Neural cell (in vitro differentiated cells): Measurements from ENCODE around the gene GRM5. TPM values are rescaled to one million over a fixed set of nuclear protein-coding genes. Genes with fewer than 3 reads are reported as not detected.
"Not testable (repeated sequence)": the region's sequence is repeated elsewhere in the genome, so short reads cannot be mapped to it uniquely, and the experiment has no call there.

ENCODE experiments used
- H2AFZ ChIP-seq: fragments of 200-600, 300-800 bp; sonication (generic), shearing (Covaris generic); 2 replicates; pipeline ENCODE4 v1.6.0; 2014; ENCODE audit warnings: low read depth, mild to moderate bottlenecking, antibody characterized with exemption, low read length, moderate library complexity
- H3F3A ChIP-seq: fragments of 200-600 bp; shearing (Covaris generic); 2 replicates; pipeline ENCODE4 v1.6.1; 2016; ENCODE audit warnings: mild to moderate bottlenecking, moderate library complexity, mixed read lengths, antibody characterized with exemption, low read length; ENCODE audit not compliant: insufficient read depth, poor library complexity, severe bottlenecking
- H3K27ac ChIP-seq: fragments of 200-600, 300-800 bp; sonication (generic), shearing (Covaris generic); 2 replicates; pipeline ENCODE4 v1.5.1; 2014; ENCODE audit warnings: mild to moderate bottlenecking, low read length, moderate library complexity
- H3K27me3 ChIP-seq: fragments of 300-800, 200-600 bp; sonication (generic), shearing (Covaris generic); 2 replicates; pipeline ENCODE4 v1.6.0; 2014; ENCODE audit warnings: mild to moderate bottlenecking, low read depth, low read length, moderate library complexity; ENCODE audit not compliant: insufficient read depth
- H3K36me3 ChIP-seq: fragments of 300-800, 200-600 bp; sonication (generic), shearing (Covaris generic); 2 replicates; pipeline ENCODE4 v1.5.1; 2014; ENCODE audit warnings: mild to moderate bottlenecking, antibody characterized with exemption, low read length, moderate library complexity; ENCODE audit not compliant: insufficient read depth
- H3K4me2 ChIP-seq: fragments of 300-800, 200-600 bp; sonication (generic), shearing (Covaris generic); 2 replicates; pipeline ENCODE4 v1.6.0; 2014; ENCODE audit warnings: mild to moderate bottlenecking, low read length
- H3K4me3 ChIP-seq: fragments of 300-800, 200-600 bp; sonication (generic), shearing (Covaris generic); 2 replicates; pipeline ENCODE4 v1.5.1; 2014; ENCODE audit warnings: mild to moderate bottlenecking, low read length, moderate library complexity
- H3K79me2 ChIP-seq: fragments of 200-600 bp; shearing (Covaris generic); replicated peaks from 2 replicates; pipeline ENCODE4 v1.6.0; 2014; ENCODE audit warnings: mild to moderate bottlenecking, low read length, moderate library complexity; ENCODE audit not compliant: insufficient read depth
- H3K9ac ChIP-seq: fragments of 300-800, 200-600 bp; sonication (generic), shearing (Covaris generic); 2 replicates; pipeline ENCODE4 v1.6.1; 2016; ENCODE audit warnings: mild to moderate bottlenecking, low read length, mixed read lengths
- H3K9me2 ChIP-seq: fragments of 200-600 bp; shearing (Covaris generic); 2 replicates; pipeline ENCODE4 v1.6.1; 2016; ENCODE audit warnings: mild to moderate bottlenecking, low read length, mixed read lengths; ENCODE audit not compliant: insufficient read depth
- H3K9me3 ChIP-seq: fragments of 200-600, 300-800 bp; sonication (generic), shearing (Covaris generic); 2 replicates; pipeline ENCODE4 v1.6.1; 2016; ENCODE audit warnings: mild to moderate bottlenecking, mixed run types, low read length, moderate library complexity, mixed read lengths
- H4K20me1 ChIP-seq: fragments of 200-600 bp; shearing (Covaris generic); 2 replicates; pipeline ENCODE4 v1.6.1; 2016; ENCODE audit warnings: mild to moderate bottlenecking, mixed run types; ENCODE audit not compliant: insufficient read depth
- CTCF ChIP-seq: fragments of 450-650 bp; IDR thresholded peaks from 2 replicates; pipeline ENCODE4 v1.5.1; 2014; ENCODE audit warnings: antibody characterized with exemption, mild to moderate bottlenecking, moderate library complexity; ENCODE audit not compliant: poor library complexity, severe bottlenecking
- EZH2 ChIP-seq: fragments of 200-600, 300-800 bp; shearing (Covaris generic), sonication (generic); IDR thresholded peaks from 2 replicates; pipeline ENCODE4 v1.6.1; 2014; ENCODE audit warnings: antibody characterized with exemption, low read length, borderline replicate concordance, mild to moderate bottlenecking; ENCODE audit not compliant: insufficient read depth, poor library complexity, severe bottlenecking
- MXI1 ChIP-seq: fragments of 450-650 bp; conservative IDR thresholded peaks from 2 replicates; pipeline ENCODE4 v1.6.1; 2014; ENCODE audit warnings: antibody characterized with exemption, mild to moderate bottlenecking; ENCODE audit not compliant: poor library complexity, severe bottlenecking
- POLR2AphosphoS5 ChIP-seq: IDR thresholded peaks from 2 replicates; pipeline ENCODE4 v1.6.1; 2012
- RAD21 ChIP-seq: fragments of 450-650 bp; conservative IDR thresholded peaks from 2 replicates; pipeline ENCODE4 v1.6.1; 2014; ENCODE audit warnings: antibody characterized with exemption, mild to moderate bottlenecking, moderate library complexity
- SMC3 ChIP-seq: fragments of 450-650 bp; conservative IDR thresholded peaks from 2 replicates; pipeline ENCODE4 v1.6.1; 2014; ENCODE audit warnings: antibody characterized with exemption, mild to moderate bottlenecking, moderate library complexity; ENCODE audit not compliant: poor library complexity
- TAF1 ChIP-seq: IDR thresholded peaks from 2 replicates; pipeline ENCODE4 v1.6.1; 2012; ENCODE audit warnings: low read depth
- polyA plus RNA-seq: library from polyadenylated mRNA; depleted of rRNA; stranded (reverse); fragments of >200 nt; gene quantifications from 2 replicates; pipeline ENCODE4 v1.2.3, GENCODE V29; 2014
- TF ChIP-seq, protein P1 (sequence below): IDR thresholded peaks from 2 replicates; pipeline ENCODE4 v1.6.1; 2012; ENCODE audit warnings: borderline replicate concordance

Gene GRM5
- polyA plus RNA-seq, 1 donor from 2014 or later, result 11.8 TPM

- Histone ChIP-seq H3K9me2 (no peaks in the 10 kb centered on the region), H3K4me2 (no peak overlapping the region), H3F3A (no peaks in the 10 kb centered on the region), H3K79me2 (no peaks in the 10 kb centered on the region), H4K20me1 (no peaks in the 10 kb centered on the region), H3K9ac (no peak overlapping the region), H3K27ac (no peak overlapping the region), H3K36me3 (no peaks in the 10 kb centered on the region), H3K9me3 (no peaks in the 10 kb centered on the region), H2AFZ (no peak overlapping the region), H3K4me3 (no peak overlapping the region), H3K27me3 (no peaks in the 10 kb centered on the region)
- no peak for TF ChIP-seq MXI1
- no peak for TF ChIP-seq SMC3
- TF ChIP-seq POLR2AphosphoS5, result no peak
- TF ChIP-seq, protein P1, sequence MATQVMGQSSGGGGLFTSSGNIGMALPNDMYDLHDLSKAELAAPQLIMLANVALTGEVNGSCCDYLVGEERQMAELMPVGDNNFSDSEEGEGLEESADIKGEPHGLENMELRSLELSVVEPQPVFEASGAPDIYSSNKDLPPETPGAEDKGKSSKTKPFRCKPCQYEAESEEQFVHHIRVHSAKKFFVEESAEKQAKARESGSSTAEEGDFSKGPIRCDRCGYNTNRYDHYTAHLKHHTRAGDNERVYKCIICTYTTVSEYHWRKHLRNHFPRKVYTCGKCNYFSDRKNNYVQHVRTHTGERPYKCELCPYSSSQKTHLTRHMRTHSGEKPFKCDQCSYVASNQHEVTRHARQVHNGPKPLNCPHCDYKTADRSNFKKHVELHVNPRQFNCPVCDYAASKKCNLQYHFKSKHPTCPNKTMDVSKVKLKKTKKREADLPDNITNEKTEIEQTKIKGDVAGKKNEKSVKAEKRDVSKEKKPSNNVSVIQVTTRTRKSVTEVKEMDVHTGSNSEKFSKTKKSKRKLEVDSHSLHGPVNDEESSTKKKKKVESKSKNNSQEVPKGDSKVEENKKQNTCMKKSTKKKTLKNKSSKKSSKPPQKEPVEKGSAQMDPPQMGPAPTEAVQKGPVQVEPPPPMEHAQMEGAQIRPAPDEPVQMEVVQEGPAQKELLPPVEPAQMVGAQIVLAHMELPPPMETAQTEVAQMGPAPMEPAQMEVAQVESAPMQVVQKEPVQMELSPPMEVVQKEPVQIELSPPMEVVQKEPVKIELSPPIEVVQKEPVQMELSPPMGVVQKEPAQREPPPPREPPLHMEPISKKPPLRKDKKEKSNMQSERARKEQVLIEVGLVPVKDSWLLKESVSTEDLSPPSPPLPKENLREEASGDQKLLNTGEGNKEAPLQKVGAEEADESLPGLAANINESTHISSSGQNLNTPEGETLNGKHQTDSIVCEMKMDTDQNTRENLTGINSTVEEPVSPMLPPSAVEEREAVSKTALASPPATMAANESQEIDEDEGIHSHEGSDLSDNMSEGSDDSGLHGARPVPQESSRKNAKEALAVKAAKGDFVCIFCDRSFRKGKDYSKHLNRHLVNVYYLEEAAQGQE, result no peak
- no peak for TF ChIP-seq CTCF
- no peak for TF ChIP-seq EZH2
- TF ChIP-seq RAD21, result no peak
- TF ChIP-seq TAF1, result no peak
Measured at GRCh38 chr11:88909500-88909899, 156.3 kb downstream of the GRM5 start.

GRCh38 chr11:88901436-88901835 is 164.3 kb downstream of the GRM5 start:
- not testable (repeated sequence) for H3K36me3 ChIP-seq, H3K27me3 ChIP-seq, H3F3A ChIP-seq, H3K4me3 ChIP-seq, H3K9me2 ChIP-seq, H3K9ac ChIP-seq, H4K20me1 ChIP-seq, H2AFZ ChIP-seq, H3K4me2 ChIP-seq, H3K27ac ChIP-seq, H3K9me3 ChIP-seq, H3K79me2 ChIP-seq

- H3K27ac ChIP-seq, H3K27me3 ChIP-seq, H3K36me3 ChIP-seq, H2AFZ ChIP-seq, H3K9ac ChIP-seq, H3K9me2 ChIP-seq, H3K79me2 ChIP-seq, H3F3A ChIP-seq, H3K4me2 ChIP-seq, H3K9me3 ChIP-seq, H3K4me3 ChIP-seq, H4K20me1 ChIP-seq: not testable (repeated sequence)
Measured at GRCh38 chr11:88888855-88889254, 176.9 kb downstream of the GRM5 start.
